HAP-1 (cell line): ENCODE data around the gene HDAC4.

Experiments
- DNase-seq, 2 experiments: peaks; one replicate each; pipeline ENCODE4 v3.0.0-alpha.2; 2016 to 2020; ENCODE audit warnings: low spot score in 2 of 2
- H3K27me3 ChIP-seq: fragments of 250-450 bp; sonication (Bioruptor Pico); 2 replicates; pipeline ENCODE4 v1.5.1; 2020; ENCODE audit warnings: low read depth, mild to moderate bottlenecking, moderate library complexity
- H3K36me3 ChIP-seq: fragments of 250-450 bp; sonication (Bioruptor Pico); replicated peaks from 2 replicates; pipeline ENCODE4 v1.5.1; 2020; ENCODE audit warnings: mild to moderate bottlenecking
- H3K4me1 ChIP-seq: fragments of 250-450 bp; sonication (Bioruptor Pico); 2 replicates; pipeline ENCODE4 v1.5.1; 2020; ENCODE audit warnings: mild to moderate bottlenecking
- H3K4me3 ChIP-seq: fragments of 250-450 bp; sonication (Bioruptor Pico); 2 replicates; pipeline ENCODE4 v1.5.1; 2020; ENCODE audit warnings: mild to moderate bottlenecking, moderate library complexity
- H3K9me3 ChIP-seq: fragments of 250-450 bp; sonication (Bioruptor Pico); 2 replicates; pipeline ENCODE4 v1.5.1; 2020; ENCODE audit warnings: mild to moderate bottlenecking, moderate library complexity
- in situ Hi-C: fragments of 300-500 bp; cut with MboI; formaldehyde crosslinking; loops from 3 replicates; pipeline ENCODE4 v1.14.3; 2020; ENCODE audit warnings: low sequenced_read_pairs, inconsistent platforms, mixed read lengths

The HDAC4 gene

GRCh38 chr2:239368906-239369552 is 31.8 kb downstream of the HDAC4 start:
- Histone ChIP-seq H3K4me1 (no peaks in the 10 kb centered on the region), H3K27me3 (no peaks in the 10 kb centered on the region), H3K4me3 (no peak overlapping the region), H3K36me3 (no peaks in the 10 kb centered on the region), H3K9me3 (no peaks in the 10 kb centered on the region)
- in situ Hi-C loops, result no loop called here
- no peak for DNase-seq

- Histone ChIP-seq H3K27me3 (no peaks in the 10 kb centered on the region), H3K36me3 (no peaks in the 10 kb centered on the region), H3K9me3 (no peaks in the 10 kb centered on the region), H3K4me1 (no peaks in the 10 kb centered on the region), H3K4me3 (no peak overlapping the region)
- no peak for DNase-seq
- in situ Hi-C loops, result no loop called here
Measured at GRCh38 chr2:239368321-239368720, 32.5 kb downstream of the HDAC4 start.

GRCh38 chr2:239366740-239367139 is 34.1 kb downstream of the HDAC4 start:
- Histone ChIP-seq H3K9me3 (no peaks in the 10 kb centered on the region), H3K36me3 (no peaks in the 10 kb centered on the region), H3K27me3 (no peaks in the 10 kb centered on the region), H3K4me1 (no peaks in the 10 kb centered on the region), H3K4me3 (no peak overlapping the region)
- no peak for DNase-seq
- in situ Hi-C loops, result no loop called here

- Histone ChIP-seq H3K4me3 (no peak overlapping the region), H3K27me3 (no peaks in the 10 kb centered on the region), H3K9me3 (no peaks in the 10 kb centered on the region), H3K4me1 (no peaks in the 10 kb centered on the region), H3K36me3 (no peaks in the 10 kb centered on the region)
- no peak for DNase-seq
- in situ Hi-C loops, result no loop called here
Measured at GRCh38 chr2:239365782-239366435, 34.9 kb downstream of the HDAC4 start.

- Histone ChIP-seq H3K4me1 (no peaks in the 10 kb centered on the region), H3K36me3 (no peaks in the 10 kb centered on the region), H3K27me3 (no peaks in the 10 kb centered on the region), H3K4me3 (no peak overlapping the region), H3K9me3 (no peaks in the 10 kb centered on the region)
- no peak for DNase-seq
- in situ Hi-C loops, result no loop called here
Measured at GRCh38 chr2:239365071-239365781, 35.6 kb downstream of the HDAC4 start.

GRCh38 chr2:239363946-239364637 is 36.7 kb downstream of the HDAC4 start:
- DNase-seq, result no peak
- in situ Hi-C loops, result no loop called here
- no peaks in the 10 kb centered on the region for H3K27me3 ChIP-seq
- H3K36me3 ChIP-seq, result no peaks in the 10 kb centered on the region
- no peak overlapping the region for H3K4me3 ChIP-seq
- H3K4me1 ChIP-seq, result no peaks in the 10 kb centered on the region
- no peaks in the 10 kb centered on the region for H3K9me3 ChIP-seq

- Histone ChIP-seq H3K36me3 (no peaks in the 10 kb centered on the region), H3K9me3 (no peaks in the 10 kb centered on the region), H3K27me3 (no peaks in the 10 kb centered on the region), H3K4me3 (no peak overlapping the region), H3K4me1 (no peaks in the 10 kb centered on the region)
- no peak for DNase-seq
- in situ Hi-C loops, result no loop called here
Measured at GRCh38 chr2:239362507-239362906, 38.3 kb downstream of the HDAC4 start.

GRCh38 chr2:239361311-239361642 is 39.5 kb downstream of the HDAC4 start:
- Histone ChIP-seq H3K4me1 (no peaks in the 10 kb centered on the region), H3K27me3 (no peaks in the 10 kb centered on the region), H3K4me3 (no peak overlapping the region), H3K36me3 (no peaks in the 10 kb centered on the region), H3K9me3 (no peaks in the 10 kb centered on the region)
- in situ Hi-C loops, result no loop called here
- no peak for DNase-seq

- no peak for DNase-seq
- no peaks in the 10 kb centered on the region for H3K4me1 ChIP-seq
- in situ Hi-C loops, result no loop called here
- no peak overlapping the region for H3K4me3 ChIP-seq
- H3K27me3 ChIP-seq, result no peaks in the 10 kb centered on the region
- H3K9me3 ChIP-seq, result no peaks in the 10 kb centered on the region
- H3K36me3 ChIP-seq, result no peaks in the 10 kb centered on the region
Measured at GRCh38 chr2:239360421-239361310, 40.2 kb downstream of the HDAC4 start.

- H3K4me3 ChIP-seq, result no peak overlapping the region
- H3K9me3 ChIP-seq, result no peaks in the 10 kb centered on the region
- DNase-seq, result no peak
- H3K4me1 ChIP-seq, result no peaks in the 10 kb centered on the region
- no peaks in the 10 kb centered on the region for H3K36me3 ChIP-seq
- in situ Hi-C loops, result no loop called here
- H3K27me3 ChIP-seq, result no peaks in the 10 kb centered on the region
Measured at GRCh38 chr2:239360008-239360407, 40.8 kb downstream of the HDAC4 start.

- DNase-seq, result no peak
- Histone ChIP-seq H3K9me3 (no peaks in the 10 kb centered on the region), H3K4me3 (no peak overlapping the region), H3K36me3 (no peaks in the 10 kb centered on the region), H3K4me1 (no peaks in the 10 kb centered on the region), H3K27me3 (no peaks in the 10 kb centered on the region)
- in situ Hi-C loops, result no loop called here
Measured at GRCh38 chr2:239359196-239359912, 41.5 kb downstream of the HDAC4 start.

- no peak for DNase-seq
Measured at GRCh38 chr2:239358062-239358754, 42.6 kb downstream of the HDAC4 start.

More at GRCh38 chr2:239358062-239358754, 42.6 kb downstream of the HDAC4 start:
- no peak overlapping the region for H3K4me3 ChIP-seq
- no peaks in the 10 kb centered on the region for H3K36me3 ChIP-seq
- H3K27me3 ChIP-seq, result no peaks in the 10 kb centered on the region
- H3K4me1 ChIP-seq, result no peaks in the 10 kb centered on the region
- in situ Hi-C loops, result no loop called here
- no peaks in the 10 kb centered on the region for H3K9me3 ChIP-seq
